GM19467 (cell line): ENCODE data around the gene GCA.

ENCODE experiments used
- ATAC-seq: cut with Tn5 transposase; IDR thresholded peaks from one replicate; pipeline ENCODE4 v1.9.1; 2021; ENCODE audit warnings: mild to moderate bottlenecking, moderate library complexity; ENCODE audit not compliant: unreplicated experiment

GCA gene

GRCh38 chr2:162327806-162328205 is 16.1 kb upstream of the GCA start:
- no peak for ATAC-seq

GRCh38 chr2:162328424-162329157 is 15.3 kb upstream of the GCA start:
- ATAC-seq = peak; percentile 73

GRCh38 chr2:162330881-162331280 is 13.1 kb upstream of the GCA start:
- no peak for ATAC-seq

- ATAC-seq = no peak
These were observed 10.0 kb upstream of the GCA start for GRCh38 chr2:162333968-162334367.

- no peak for ATAC-seq
These were observed 6.1 kb upstream of the GCA start for GRCh38 chr2:162337868-162338267.

- no peak for ATAC-seq
These were observed 3.1 kb upstream of the GCA start for GRCh38 chr2:162340822-162341221.

GRCh38 chr2:162342321-162342720 is 1.6 kb upstream of the GCA start:
- ATAC-seq = no peak

GRCh38 chr2:162342841-162343240 is 1.1 kb upstream of the GCA start:
- no peak for ATAC-seq

GRCh38 chr2:162343492-162343823 is 474 bp upstream of the GCA start:
- peak; percentile 0 for ATAC-seq

GRCh38 chr2:162344617-162344950 is 652 bp downstream of the GCA start:
- ATAC-seq = no peak

- ATAC-seq = no peak
These were observed 21.5 kb downstream of the GCA start for GRCh38 chr2:162365392-162365791.

GRCh38 chr2:162368494-162368893 is 24.6 kb downstream of the GCA start:
- no peak for ATAC-seq

GRCh38 chr2:162369551-162369950 is 25.6 kb downstream of the GCA start:
- ATAC-seq = no peak

- ATAC-seq = no peak
These were observed 27.0 kb downstream of the GCA start for GRCh38 chr2:162370931-162371330.

- no peak for ATAC-seq
These were observed 28.9 kb downstream of the GCA start for GRCh38 chr2:162372818-162373217.

- ATAC-seq = no peak
These were observed 36.0 kb downstream of the GCA start for GRCh38 chr2:162379719-162380580.

GRCh38 chr2:162381851-162382250 is 37.9 kb downstream of the GCA start:
- no peak for ATAC-seq

- ATAC-seq = no peak
These were observed 38.3 kb downstream of the GCA start for GRCh38 chr2:162382278-162382677.

- ATAC-seq = no peak
These were observed 41.6 kb downstream of the GCA start for GRCh38 chr2:162385536-162385935.

GRCh38 chr2:162390801-162391200 is 46.9 kb downstream of the GCA start:
- no peak for ATAC-seq

GRCh38 chr2:162400336-162400735 is 56.4 kb downstream of the GCA start:
- ATAC-seq = no peak

GRCh38 chr2:162401871-162402270 is 57.9 kb downstream of the GCA start:
- no peak for ATAC-seq
